ENCODE data around the gene MIER2.

MIER2 gene

GRCh38 chr19:377801-378581, 33.4 kb upstream of the MIER2 start:
- DNase-seq = no peak

GRCh38 chr19:376111-376470, 31.5 kb upstream of the MIER2 start:
- no peak for DNase-seq

GRCh38 chr19:375395-376110, 31.0 kb upstream of the MIER2 start:
- no peak for DNase-seq

- no peak for DNase-seq
Observed at GRCh38 chr19:374886-375235, 30.3 kb upstream of the MIER2 start.

GRCh38 chr19:374183-374885, 29.7 kb upstream of the MIER2 start:
- no peak for DNase-seq

- no peak for DNase-seq
Observed at GRCh38 chr19:373391-374182, 29.0 kb upstream of the MIER2 start.

GRCh38 chr19:372306-372890, 27.8 kb upstream of the MIER2 start:
- no peak for DNase-seq

- no peak for DNase-seq
Observed at GRCh38 chr19:371501-372168, 27.0 kb upstream of the MIER2 start.

- DNase-seq = no peak
Observed at GRCh38 chr19:370641-371330, 26.2 kb upstream of the MIER2 start.

GRCh38 chr19:369876-370275, 25.3 kb upstream of the MIER2 start:
- no peak for DNase-seq

GRCh38 chr19:369256-369655, 24.7 kb upstream of the MIER2 start:
- no peak for DNase-seq

- DNase-seq = no peak
Observed at GRCh38 chr19:368630-369024, 24.0 kb upstream of the MIER2 start.

GRCh38 chr19:367963-368629, 23.5 kb upstream of the MIER2 start:
- no peak for DNase-seq

GRCh38 chr19:367561-367960, 23.0 kb upstream of the MIER2 start:
- no peak for DNase-seq

GRCh38 chr19:366951-367350, 22.4 kb upstream of the MIER2 start:
- DNase-seq = no peak

GRCh38 chr19:366205-366783, 21.7 kb upstream of the MIER2 start:
- DNase-seq = no peak

- no peak for DNase-seq
Observed at GRCh38 chr19:364496-365287, 20.1 kb upstream of the MIER2 start.

GRCh38 chr19:362683-363082, 18.1 kb upstream of the MIER2 start:
- DNase-seq = no peak

- no peak for DNase-seq
Observed at GRCh38 chr19:362154-362553, 17.6 kb upstream of the MIER2 start.

GRCh38 chr19:359653-359925, 15.0 kb upstream of the MIER2 start:
- DNase-seq = no peak
